Smooth muscle cell (in vitro differentiated cells): ENCODE measurements around the gene HEMGN. TPM values are rescaled to one million over a fixed set of nuclear protein-coding genes. Genes with fewer than 3 reads are reported as not detected.
"Not testable (repeated sequence)": the region's sequence is repeated elsewhere in the genome, so short reads cannot be mapped to it uniquely, and the experiment has no call there.

ENCODE experiments used
- DNase-seq: peaks from one replicate; lab custom pipeline; 2025; ENCODE audit not compliant: unreplicated experiment; lab: John Stamatoyannopoulos, UW
- H2AFZ ChIP-seq: fragments of 200-600 bp; sonication (generic); 2 replicates; pipeline ENCODE4 v1.6.0; 2016; ENCODE audit warnings: antibody characterized with exemption, low read depth, mild to moderate bottlenecking
- H3F3A ChIP-seq: fragments of 200-600 bp; sonication (generic); 2 replicates; pipeline ENCODE4 v1.6.0; 2017; ENCODE audit warnings: antibody characterized with exemption, low read depth
- H3K27ac ChIP-seq: fragments of 200-600 bp; sonication (generic); 2 replicates; pipeline ENCODE4 v1.5.1; 2016; ENCODE audit warnings: low read depth, mild to moderate bottlenecking
- H3K27me3 ChIP-seq: fragments of 200-600 bp; sonication (generic); 2 replicates; pipeline ENCODE4 v1.6.1; 2016; ENCODE audit warnings: low read depth, mild to moderate bottlenecking
- H3K36me3 ChIP-seq: fragments of 200-600 bp; sonication (generic); 2 replicates; pipeline ENCODE4 v1.5.1; 2016; ENCODE audit warnings: low read depth
- H3K4me1 ChIP-seq: fragments of 200-600 bp; sonication (generic); 2 replicates; pipeline ENCODE4 v1.5.1; 2016; ENCODE audit warnings: low read depth
- H3K4me2 ChIP-seq: fragments of 200-600 bp; sonication (generic); 2 replicates; pipeline ENCODE4 v1.6.0; 2016; ENCODE audit warnings: mild to moderate bottlenecking
- H3K4me3 ChIP-seq: fragments of 200-600 bp; sonication (generic); 2 replicates; pipeline ENCODE4 v1.5.1; 2016; ENCODE audit warnings: mild to moderate bottlenecking
- H3K79me2 ChIP-seq: fragments of 200-600 bp; sonication (generic); 2 replicates; pipeline ENCODE4 v1.6.0; 2016; ENCODE audit warnings: low read depth, mild to moderate bottlenecking
- H3K9ac ChIP-seq: fragments of 200-600 bp; sonication (generic); 2 replicates; pipeline ENCODE4 v1.6.0; 2016; ENCODE audit warnings: low read depth
- H3K9me3 ChIP-seq: fragments of 200-600 bp; sonication (generic); replicated peaks from 2 replicates; pipeline ENCODE4 v1.5.1; 2016; ENCODE audit warnings: low read depth
- H4K20me1 ChIP-seq: fragments of 200-600 bp; sonication (generic); 2 replicates; pipeline ENCODE4 v1.6.0; 2016; ENCODE audit warnings: low read depth
- CTCF ChIP-seq: fragments of 200-600 bp; sonication (generic); IDR thresholded peaks from 2 replicates; pipeline ENCODE4 v1.5.1; 2017; ENCODE audit warnings: borderline replicate concordance, mild to moderate bottlenecking, antibody characterized with exemption; ENCODE audit not compliant: insufficient read depth, poor library complexity, severe bottlenecking
- WGBS: methylation state at CpG from one replicate; pipeline ENCODE4 v1.1.7; 2016; ENCODE audit warnings: low lambda C conversion rate; 5-methylcytosine and 5-hydroxymethylcytosine counted together
- polyA plus RNA-seq: library from polyadenylated mRNA; unstranded; fragments of >200 nt; fragmentation: Nextera tagmentation; extraction: Ambion mirVana; gene quantifications from 2 replicates; pipeline ENCODE4 v1.2.1, GENCODE V29; 2016
- total RNA-seq: library from RNA; depleted of rRNA; stranded (reverse); fragments of >200 nt; gene quantifications from 2 replicates; pipeline ENCODE4 v1.2.3, GENCODE V29; 2014

The HEMGN gene
- total and polyA plus RNA-seq, 2 experiments from 2014 or later: not detected

DNA sequence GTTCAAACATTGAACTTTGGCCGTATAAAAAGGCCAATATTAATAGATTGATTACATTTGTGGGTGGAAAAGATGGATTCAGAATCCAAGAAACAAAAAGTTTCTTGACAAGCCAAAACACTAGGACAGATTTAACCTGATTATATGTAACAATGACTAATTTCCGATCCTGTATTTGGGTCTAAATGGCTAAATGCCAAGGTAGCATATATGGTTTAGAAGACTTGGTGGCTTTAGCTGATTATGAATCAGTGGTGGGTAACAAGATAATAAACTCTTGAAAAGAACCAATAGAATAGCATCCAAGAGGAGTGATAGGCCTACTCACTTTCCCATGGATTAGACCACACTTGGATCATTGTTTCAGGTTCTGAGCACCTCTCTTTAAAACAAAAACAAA lies 23.4 kb upstream of the HEMGN start:
- H3K79me2 ChIP-seq: no peaks in the 10 kb centered on the region
- H2AFZ ChIP-seq: no peak overlapping the region
- H3K9ac ChIP-seq: no peak overlapping the region
- TF ChIP-seq CTCF: no peak
- H3K9me3 ChIP-seq: no peaks in the 10 kb centered on the region
- H3K4me1 ChIP-seq: no peaks in the 10 kb centered on the region
- no peak overlapping the region for H3K4me3 ChIP-seq
- no peak overlapping the region for H3K4me2 ChIP-seq
- 99% methylated on average over 2 of the region's 2 CpGs for WGBS
- H3F3A ChIP-seq: no peaks in the 10 kb centered on the region
- H4K20me1 ChIP-seq: no peaks in the 10 kb centered on the region
- peaks cover 24% of the 10 kb centered on the region for H3K27me3 ChIP-seq
- H3K36me3 ChIP-seq: no peaks in the 10 kb centered on the region
- H3K27ac ChIP-seq: no peak overlapping the region
- no peak for DNase-seq

- not testable (repeated sequence) for H3K36me3 ChIP-seq, H3K4me1 ChIP-seq, H3F3A ChIP-seq, H3K9ac ChIP-seq, H3K4me2 ChIP-seq, H3K79me2 ChIP-seq, DNase-seq, H3K27ac ChIP-seq, H4K20me1 ChIP-seq, H3K9me3 ChIP-seq, H2AFZ ChIP-seq, H3K4me3 ChIP-seq
- H3K27me3 ChIP-seq: peaks cover 23% of the 10 kb centered on the region
- 90% methylated on average over 9 of the region's 9 CpGs for WGBS
These were observed 22.8 kb upstream of the HEMGN start for GRCh38 chr9:97960678-97961328.

DNA sequence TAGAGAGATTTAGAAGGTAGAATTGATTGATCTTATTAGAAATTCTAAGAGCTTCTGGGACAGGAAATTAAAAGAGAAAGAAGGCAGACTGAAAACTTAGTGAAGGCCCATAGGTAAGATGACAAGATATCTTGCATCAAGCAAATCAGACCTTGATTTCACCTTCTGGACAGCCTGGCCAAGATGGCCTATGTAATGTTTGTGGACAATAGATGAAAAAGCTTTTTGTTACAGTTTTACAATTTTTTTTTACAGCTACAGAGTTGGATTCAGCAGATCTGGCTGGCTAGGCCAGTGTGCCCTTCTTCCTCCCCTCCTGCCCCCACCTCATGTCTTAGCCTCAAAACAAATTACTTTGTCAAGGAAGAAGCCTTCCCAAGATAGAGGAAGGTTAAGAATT lies 21.6 kb upstream of the HEMGN start:
- Histone ChIP-seq H3K9ac (no peak overlapping the region), H3K4me3 (no peak overlapping the region), H2AFZ (no peak overlapping the region), H3K4me2 (no peak overlapping the region), H3K4me1 (no peaks in the 10 kb centered on the region), H3K79me2 (no peaks in the 10 kb centered on the region), H3K27ac (peak overlapping the region; percentile 38), H3K9me3 (no peaks in the 10 kb centered on the region), H4K20me1 (no peaks in the 10 kb centered on the region), H3F3A (no peaks in the 10 kb centered on the region), H3K36me3 (no peaks in the 10 kb centered on the region), H3K27me3 (peaks cover 21% of the 10 kb centered on the region)
- TF ChIP-seq CTCF: no peak
- DNase-seq: no peak

DNA sequence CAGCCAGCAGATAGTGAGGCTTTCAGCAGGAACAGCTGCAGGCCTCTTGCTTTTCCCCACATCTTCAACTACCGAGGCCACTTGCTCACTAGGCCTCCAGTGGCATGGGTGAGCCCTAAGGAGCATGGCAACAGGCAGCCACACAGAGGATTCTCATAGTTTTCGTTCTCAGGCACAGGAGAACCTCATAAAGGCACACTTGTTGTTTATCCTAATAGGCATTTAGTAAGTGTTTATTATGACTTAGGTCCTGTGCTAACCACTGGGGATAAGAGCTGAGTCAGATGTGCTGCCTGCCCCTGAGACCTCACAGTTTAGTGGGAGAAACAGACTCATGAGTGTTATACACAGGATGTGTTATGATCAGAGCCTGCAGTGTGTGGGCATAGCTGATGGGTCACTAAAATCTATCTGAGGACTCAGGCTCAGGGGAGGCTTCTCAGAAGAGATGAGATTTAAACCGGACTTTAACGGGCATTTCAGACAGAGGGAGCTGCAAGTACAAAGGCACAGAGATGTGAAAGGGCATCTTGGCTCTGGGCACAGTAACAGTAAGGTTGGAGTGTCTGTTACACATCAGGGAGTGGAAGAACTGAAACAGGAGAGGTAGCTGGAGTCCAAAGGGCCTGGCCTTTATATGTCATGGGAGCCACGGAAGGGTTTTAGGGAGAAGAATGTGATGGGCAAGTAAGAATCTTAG lies 21.0 kb upstream of the HEMGN start:
- no peak for DNase-seq
- Histone ChIP-seq H3K9ac (no peak overlapping the region), H3K4me1 (no peaks in the 10 kb centered on the region), H3K79me2 (no peaks in the 10 kb centered on the region), H3K27ac (peak overlapping the region; percentile 38), H4K20me1 (no peaks in the 10 kb centered on the region), H3K36me3 (no peaks in the 10 kb centered on the region), H3K9me3 (no peaks in the 10 kb centered on the region), H2AFZ (no peak overlapping the region), H3F3A (no peaks in the 10 kb centered on the region), H3K4me3 (no peak overlapping the region), H3K4me2 (peak overlapping the region; percentile 39), H3K27me3 (peaks cover 16% of the 10 kb centered on the region)
- TF ChIP-seq CTCF: no peak
- 44% methylated on average over 5 of the region's 5 CpGs for WGBS
